ENCODE measurements around the gene IL33. TPM values are rescaled to one million over a fixed set of nuclear protein-coding genes. Genes with fewer than 3 reads are reported as not detected.

The IL33 gene
- total and polyA plus RNA-seq, 2 of the 4 experiments (the other 2 are of a cell fraction) = not detected

GRCh38 chr9:6304232-6304631, 88.6 kb downstream of the IL33 start:
- Histone ChIP-seq H3K9me1 (ENCODE audit: insufficient read depth, low read length) (no peaks in the 10 kb centered on the region), H3K56ac (ENCODE audit: extremely low read depth, insufficient read depth, low read length) (no peak overlapping the region), H3K27ac (ENCODE audit: insufficient read depth, low read length) (no peak overlapping the region), H4K20me1 (ENCODE audit: insufficient read depth, low read length) (no peaks in the 10 kb centered on the region), H2BK5ac (ENCODE audit: low read depth, low read length, poor library complexity, severe bottlenecking) (no peak overlapping the region), H3K23ac (ENCODE audit: low read depth, low read length) (no peak overlapping the region), H3K27me3 (ENCODE audit: control insufficient read depth, insufficient read depth, low read length) (peaks cover 2% of the 10 kb centered on the region; the same call in 1 of the 2 replicates), H3K4me3 (ENCODE audit: insufficient read depth, low read depth, low read length) (no peak overlapping the region), H3K4ac (ENCODE audit: low read depth, low read length) (no peak overlapping the region), H3K9ac (ENCODE audit: low read depth, low read length) (no peak overlapping the region), H4K8ac (ENCODE audit: low read depth in 2 of 2, low read length in 2 of 2) (no peak overlapping the region), H3K4me1 (ENCODE audit: control insufficient read depth, insufficient read depth, low read length) (no peaks in the 10 kb centered on the region), H2BK20ac (ENCODE audit: low read depth, low read length) (no peak overlapping the region), H2BK15ac (ENCODE audit: low read depth, low read length) (no peak overlapping the region), H2AK9ac (replicated peaks; ENCODE audit: low read depth, low read length, poor library complexity) (no peak overlapping the region), H2AK5ac (ENCODE audit: low read depth, low read length) (no peak overlapping the region), H3K79me1 (ENCODE audit: low read depth in 1 of 2, low read length in 2 of 2) (no peaks in the 10 kb centered on the region), H2BK120ac (ENCODE audit: low read depth, low read length) (no peak overlapping the region), H2AFZ (replicated peaks; ENCODE audit: low read length, poor library complexity) (no peak overlapping the region), H3K36me3 (ENCODE audit: control insufficient read depth, insufficient read depth, low read length) (no peaks in the 10 kb centered on the region), H4K5ac (ENCODE audit: low read depth, low read length) (no peak overlapping the region), H3K18ac (ENCODE audit: low read depth, low read length) (no peak overlapping the region), H3K14ac (replicated peaks; ENCODE audit: low read depth, low read length) (no peak overlapping the region), H3K4me2 (ENCODE audit: low read depth, low read length) (no peak overlapping the region), H4K91ac (ENCODE audit: insufficient read depth, low read depth, low read length) (no peak overlapping the region), H3K9me3 (ENCODE audit: control insufficient read depth, insufficient read depth, low read length) (no peaks in the 10 kb centered on the region)
- CTCF ChIA-PET = no interaction called here
- POLR2A ChIA-PET (ENCODE audit: unreplicated experiment) = no interaction called here
- DNase-seq (no peak), ATAC-seq (ENCODE audit: low read depth) (no peak)
- no TSS peak for BruUV-seq (replicated peaks)
- in situ Hi-C loops (cut with MboI; ENCODE audit: low sequenced_read_pairs) (loop anchor here (10.0 kb wide), 1 partner anchor 419 kb away; no protein-coding TSS in a partner anchor), dilution Hi-C loops (cut with HindIII; ENCODE audit: low sequenced_read_pairs, unreplicated experiment) (no loop called here), intact Hi-C loops (cut with micrococcal nuclease) (loop anchor here (10.0 kb wide), 1 partner anchor 509 kb away; no protein-coding TSS in a partner anchor)
- TF ChIP-seq ELK1 (IDR thresholded peaks at IDR 0.05; ENCODE audit: borderline replicate concordance, low read depth, low read length) (no peak), BHLHE40 (IDR thresholded peaks at IDR 0.05; ENCODE audit: low read depth, low read length) (no peak), CTCF (conservative IDR thresholded peaks at IDR 0.05; ENCODE audit: low read depth, low read length) (no peak), SMC3 (IDR thresholded peaks at IDR 0.05; ENCODE audit: low read depth, low read length) (no peak), MAFK (IDR thresholded peaks at IDR 0.05; ENCODE audit: low read depth, low read length) (no peak), MXI1 (IDR thresholded peaks at IDR 0.05; ENCODE audit: borderline replicate concordance, low read depth, low read length) (no peak), FOS (IDR thresholded peaks at IDR 0.05; ENCODE audit: low read depth, low read length) (no peak), RFX5 (IDR thresholded peaks at IDR 0.05; ENCODE audit: low read depth, low read length) (no peak), NFE2L2 (IDR thresholded peaks at IDR 0.05; ENCODE audit: low read depth, low read length) (no peak), CEBPB (IDR thresholded peaks at IDR 0.05; ENCODE audit: low read depth, low read length) (no peak), RCOR1 (IDR thresholded peaks at IDR 0.05; ENCODE audit: insufficient replicate concordance, low read length) (no peak), CHD1 (IDR thresholded peaks at IDR 0.05; ENCODE audit: low read depth, low read length) (no peak), POLR2A (IDR thresholded peaks at IDR 0.05; ENCODE audit: low read depth, low read length) (no peak), USF2 (IDR thresholded peaks at IDR 0.05; ENCODE audit: low read depth, low read length) (no peak), MAZ (IDR thresholded peaks at IDR 0.05; ENCODE audit: borderline replicate concordance, low read depth, low read length) (no peak), RAD21 (IDR thresholded peaks at IDR 0.05; ENCODE audit: low read length) (no peak)

All from IMR-90 (cell line).